Measurements from ENCODE around the gene ACACA.
"Not testable (repeated sequence)": the region's sequence is repeated elsewhere in the genome, so short reads cannot be mapped to it uniquely, and the experiment has no call there.

Gene ACACA

DNA sequence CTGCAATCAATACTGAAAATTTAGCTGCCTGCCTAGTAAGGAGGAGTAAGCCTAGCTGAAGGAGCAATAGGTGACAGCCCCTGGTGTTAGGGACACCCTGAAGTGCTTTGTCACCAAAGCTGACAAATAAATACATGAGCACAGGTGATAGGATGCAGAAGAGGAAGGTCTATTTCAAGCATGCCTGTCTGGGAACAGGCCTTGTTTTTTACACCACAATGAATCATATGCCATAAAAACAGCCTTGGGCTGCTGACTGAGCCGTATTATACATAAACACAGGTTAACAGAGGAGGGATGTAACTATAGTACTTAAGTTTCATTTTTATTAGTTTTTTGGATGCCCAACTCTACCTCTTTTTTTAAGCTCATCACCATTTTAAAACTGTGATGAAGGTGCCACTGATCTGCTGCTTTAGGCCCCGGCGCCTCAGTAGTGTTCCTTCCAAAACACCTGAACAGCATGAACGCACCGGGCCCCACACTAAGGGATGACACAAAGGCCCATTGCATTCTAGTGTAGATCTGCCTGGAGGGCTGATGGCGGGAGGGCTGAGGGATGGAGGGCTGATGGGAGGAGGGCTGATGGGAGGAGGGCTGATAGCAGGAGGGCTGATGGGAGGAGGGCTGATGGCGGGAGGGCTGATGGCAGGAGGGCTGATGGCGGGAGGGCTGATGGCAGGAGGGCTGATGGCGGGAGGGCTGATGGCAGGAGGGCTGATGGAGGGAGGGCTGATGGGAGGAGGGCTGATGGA is 307.5 kb downstream of the ACACA start:
- no peak for DNase-seq (ENCODE audit: low spot score)

DNA sequence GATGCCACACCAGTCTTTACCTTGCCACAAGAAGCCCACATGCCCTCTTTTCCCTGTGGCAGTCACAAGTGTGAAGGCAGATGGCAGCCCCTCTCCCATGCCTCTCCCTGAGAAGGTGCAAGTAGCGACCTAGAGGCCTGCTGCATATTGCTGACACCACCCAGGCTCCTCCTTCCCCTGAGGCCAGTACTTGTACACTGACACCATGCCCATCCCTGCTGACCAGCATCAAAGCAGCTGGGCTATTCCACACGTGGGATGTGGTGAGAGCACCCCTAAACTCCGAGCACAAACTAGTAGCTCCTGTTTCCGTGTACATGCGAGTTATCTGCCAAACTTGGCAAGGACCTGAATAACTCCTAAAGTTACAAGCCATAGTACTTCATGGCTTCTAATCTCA is 308.5 kb downstream of the ACACA start:
- no peak for DNase-seq (ENCODE audit: low spot score)

DNA sequence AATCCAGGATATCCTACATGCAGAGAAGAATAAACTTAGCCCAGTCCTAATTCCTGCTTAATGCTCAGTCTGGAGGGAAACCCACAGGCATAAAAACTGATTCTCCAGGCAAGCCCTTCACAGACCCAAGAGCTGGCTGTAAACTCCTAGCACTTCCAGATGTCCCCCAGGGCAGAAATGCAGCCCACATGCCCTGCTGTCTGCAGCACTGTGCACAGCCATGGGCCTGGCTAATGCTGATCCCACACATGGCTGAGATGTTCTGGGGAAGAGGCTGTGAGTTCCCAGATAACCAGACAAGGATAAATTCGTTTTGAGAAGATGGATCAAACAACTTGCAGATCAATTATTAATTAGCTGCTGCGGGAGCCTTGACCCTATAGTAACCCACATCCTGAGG is 309.5 kb downstream of the ACACA start:
- DNase-seq (ENCODE audit: low spot score) = no peak

DNA sequence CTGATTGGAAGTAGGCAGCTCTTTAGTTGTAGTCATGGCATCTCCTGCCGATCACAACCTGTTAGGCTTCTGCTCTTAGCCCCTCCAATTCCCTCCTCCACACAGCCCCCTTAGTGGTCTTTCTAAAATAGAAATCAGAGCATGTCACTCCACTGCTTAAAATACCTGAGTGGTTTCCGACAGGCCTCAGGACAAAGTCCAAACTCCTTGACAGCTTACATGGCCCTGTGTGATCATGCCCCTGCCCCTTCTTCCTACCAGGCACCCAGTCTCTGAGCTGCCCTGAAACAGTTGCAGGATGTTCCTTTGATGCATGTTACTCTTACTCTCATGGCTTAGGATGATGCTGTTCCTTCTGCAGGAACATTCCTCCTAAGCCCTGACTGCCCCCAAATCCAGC is 310.6 kb downstream of the ACACA start:
- DNase-seq (ENCODE audit: low spot score) = no peak

DNA sequence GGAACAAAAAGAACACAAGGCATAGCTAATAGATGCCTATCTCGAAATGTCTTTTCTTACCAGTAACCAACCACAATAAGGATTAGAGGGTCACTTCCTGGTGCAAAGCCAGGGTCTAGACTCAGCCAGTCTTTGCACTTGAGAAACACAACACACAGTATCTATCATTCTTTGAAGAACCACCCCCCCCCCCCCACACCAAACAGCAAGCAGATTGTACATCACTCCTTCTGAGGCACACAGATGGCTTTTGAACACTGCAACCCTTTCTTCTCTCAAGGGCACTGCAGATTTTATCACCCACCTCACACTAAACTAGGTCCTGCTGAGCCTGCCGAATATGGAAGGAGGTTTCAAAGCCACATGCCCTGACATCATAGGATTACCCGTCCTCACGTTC is 312.2 kb downstream of the ACACA start:
- no peak for DNase-seq (ENCODE audit: low spot score)

DNA sequence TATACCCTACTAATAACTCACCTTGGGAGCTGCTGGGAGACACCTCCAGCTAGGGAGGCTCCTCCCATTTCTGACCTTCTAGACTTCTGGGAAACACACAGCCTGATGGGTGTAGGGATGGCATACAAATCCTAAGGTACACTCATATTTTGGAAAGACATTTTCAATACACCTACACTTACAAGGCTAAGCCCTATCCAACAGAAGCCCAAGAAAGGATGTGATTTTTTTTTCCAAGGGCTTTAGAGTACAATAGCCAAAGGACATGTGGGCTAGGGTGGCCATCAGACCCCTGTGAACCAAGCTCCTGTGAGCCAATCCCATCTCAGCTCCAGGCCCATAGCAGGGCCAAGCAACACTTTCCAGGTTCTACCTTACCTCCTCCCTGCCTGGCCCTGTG is 313.9 kb downstream of the ACACA start:
- no peak for DNase-seq (ENCODE audit: low spot score)

DNA sequence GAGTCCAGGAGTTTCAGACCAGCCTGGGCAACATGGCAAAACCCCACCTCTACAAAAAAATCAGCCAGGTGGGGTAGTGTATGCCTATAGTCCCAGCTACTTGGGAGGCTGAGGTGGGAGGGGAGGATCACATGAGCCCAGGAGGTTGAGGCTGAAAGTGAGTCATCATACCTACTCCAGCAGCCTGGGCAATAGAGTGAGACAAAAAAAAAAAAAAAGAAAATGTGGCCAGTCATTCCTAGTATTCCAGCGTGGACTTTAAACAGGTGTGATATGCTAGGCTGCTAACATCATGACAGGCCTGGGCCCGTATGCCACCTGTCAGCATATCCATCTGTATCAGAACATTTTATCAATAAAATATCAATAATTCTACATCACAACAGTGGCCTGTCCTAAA is 314.6 kb downstream of the ACACA start:
- no peak for DNase-seq (ENCODE audit: low spot score)

DNA sequence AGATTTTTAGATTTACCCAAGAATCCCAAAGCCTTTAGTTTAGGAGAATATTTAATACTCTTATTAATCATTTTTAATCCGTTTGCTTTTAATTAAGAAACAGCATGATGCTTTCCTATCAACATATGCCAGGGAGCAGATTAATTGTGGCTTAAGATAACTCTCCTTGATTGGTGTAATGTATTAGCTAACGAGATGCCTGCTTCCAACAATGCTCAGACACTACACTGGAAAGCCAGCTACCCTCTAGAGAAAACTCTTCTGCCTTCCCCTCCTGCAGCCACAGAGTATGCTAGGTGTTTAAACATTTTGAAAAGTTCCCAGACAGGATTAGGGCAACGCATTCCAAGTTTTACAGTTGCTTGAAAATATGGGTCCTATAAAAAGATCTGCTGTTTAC is 315.7 kb downstream of the ACACA start:
- no peak for DNase-seq (ENCODE audit: low spot score)

DNA sequence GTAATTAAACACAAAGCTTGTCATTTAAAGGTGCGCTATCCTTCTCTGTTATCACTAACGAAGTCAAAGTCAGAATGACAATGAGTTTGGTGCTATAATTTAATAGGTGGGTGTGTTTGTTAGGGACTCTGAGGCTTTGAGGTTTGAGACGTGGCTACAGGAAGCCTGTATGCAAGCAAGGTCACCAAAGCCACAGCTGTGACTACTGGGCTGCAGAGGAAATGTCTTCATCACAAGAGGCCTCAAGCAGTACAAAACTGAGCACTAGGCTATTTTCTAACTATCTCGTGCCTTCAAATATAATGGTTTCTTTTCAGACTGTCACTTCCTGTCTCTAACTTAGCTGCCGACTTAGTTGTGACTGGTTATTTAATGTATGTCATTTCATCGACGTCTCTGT is 316.7 kb downstream of the ACACA start:
- DNase-seq (ENCODE audit: low spot score) = peak; percentile 60

DNA sequence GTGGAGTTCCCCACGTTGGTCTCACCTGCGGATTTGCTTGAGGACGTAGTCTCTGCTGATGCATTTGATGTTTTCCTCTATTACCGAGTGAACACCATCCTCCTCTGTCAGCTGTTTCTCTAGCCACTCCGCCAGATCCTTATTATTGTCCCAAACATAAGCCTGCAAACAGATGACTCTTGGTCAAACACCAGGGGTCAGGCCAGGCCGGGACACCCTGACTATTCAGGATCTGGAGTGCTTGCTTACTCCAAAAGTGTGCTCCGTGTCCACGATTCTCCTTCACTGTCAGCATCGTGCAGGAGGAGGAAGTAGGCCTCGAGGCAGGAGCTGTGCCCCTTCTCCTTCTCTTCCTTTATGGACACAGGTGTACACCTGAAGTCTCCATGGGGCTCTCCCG is 317.7 kb downstream of the ACACA start:
- DNase-seq (ENCODE audit: low spot score) = no peak

DNA sequence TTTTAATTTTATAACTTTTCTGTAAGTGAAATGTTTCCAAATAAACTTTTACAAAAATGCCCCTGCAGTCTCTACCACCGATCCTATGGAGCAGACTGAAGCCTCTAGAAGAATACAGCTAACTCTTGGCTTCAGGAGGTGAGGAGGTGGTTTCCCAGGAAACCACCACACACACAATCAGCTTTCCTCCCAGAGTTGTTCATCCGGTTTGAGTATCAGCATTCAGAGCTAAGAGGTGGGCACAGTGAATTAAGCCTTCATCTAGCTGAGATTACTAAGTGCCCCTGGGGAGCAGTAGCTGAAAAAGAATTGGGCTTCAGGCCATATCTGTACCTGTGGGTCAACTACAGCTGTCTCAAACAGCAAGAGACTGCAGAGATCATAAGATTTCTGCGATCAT is 318.2 kb downstream of the ACACA start:
- peak; percentile 18 for DNase-seq (ENCODE audit: low spot score)

DNA sequence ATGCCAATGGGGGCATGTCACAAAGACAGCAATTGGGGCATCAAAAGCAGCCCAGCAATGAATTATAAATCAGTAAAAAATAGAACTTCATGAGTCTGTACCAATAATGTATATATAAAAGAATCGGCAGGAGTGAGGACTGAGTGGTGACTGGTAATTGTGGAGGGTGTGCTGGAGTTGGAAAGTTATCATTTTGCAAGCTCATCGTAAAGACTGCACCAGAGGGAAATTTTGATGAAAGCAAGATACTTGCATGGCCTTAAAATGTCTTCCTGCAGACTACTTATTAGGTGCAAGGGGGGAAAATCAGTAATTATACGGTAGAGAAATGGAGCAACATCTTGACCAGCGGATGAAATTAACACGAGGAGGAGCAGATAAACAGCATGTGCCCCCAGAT is 319.0 kb downstream of the ACACA start:
- DNase-seq (ENCODE audit: low spot score) = no peak

DNA sequence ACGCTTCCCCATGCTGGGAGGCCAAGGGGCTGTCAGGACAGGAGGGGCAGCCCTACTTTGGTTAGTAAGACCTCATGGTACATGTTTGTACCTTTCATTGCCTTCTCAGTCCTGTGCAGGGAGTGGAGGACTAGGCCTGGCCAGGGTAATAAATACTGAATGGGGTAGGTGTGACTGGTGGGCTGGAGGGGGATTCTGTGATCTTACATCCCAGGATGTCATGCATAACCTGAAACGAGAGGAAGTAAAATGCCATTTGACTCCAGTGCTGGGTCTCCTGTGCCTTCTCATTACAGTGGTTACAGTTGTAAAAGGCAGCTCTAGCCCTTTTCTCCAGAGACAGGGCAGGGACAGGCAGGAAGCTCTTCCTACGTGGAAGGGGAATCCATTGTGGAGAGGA is 319.7 kb downstream of the ACACA start:
- DNase-seq (ENCODE audit: low spot score) = no peak

DNA sequence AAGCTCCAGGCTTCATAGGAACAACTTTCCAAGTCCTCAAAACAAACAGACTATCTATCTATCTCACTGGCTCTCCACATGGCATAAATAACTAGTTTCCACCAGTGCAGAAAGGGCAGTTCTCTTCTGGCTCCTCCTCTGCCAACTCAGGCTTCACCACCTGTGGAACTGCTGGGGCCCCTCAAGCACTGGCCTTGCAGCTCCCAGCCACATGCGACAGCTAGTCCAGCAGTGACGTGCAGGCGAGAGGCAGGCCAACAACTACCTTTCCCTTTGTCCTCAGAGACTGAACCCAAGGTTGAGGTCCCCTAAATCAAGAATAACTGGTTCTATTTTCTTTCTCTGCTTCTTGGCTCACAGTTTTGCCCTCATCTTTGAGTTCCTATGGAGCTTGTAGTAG is 320.3 kb downstream of the ACACA start:
- no peak for DNase-seq (ENCODE audit: low spot score)

DNA sequence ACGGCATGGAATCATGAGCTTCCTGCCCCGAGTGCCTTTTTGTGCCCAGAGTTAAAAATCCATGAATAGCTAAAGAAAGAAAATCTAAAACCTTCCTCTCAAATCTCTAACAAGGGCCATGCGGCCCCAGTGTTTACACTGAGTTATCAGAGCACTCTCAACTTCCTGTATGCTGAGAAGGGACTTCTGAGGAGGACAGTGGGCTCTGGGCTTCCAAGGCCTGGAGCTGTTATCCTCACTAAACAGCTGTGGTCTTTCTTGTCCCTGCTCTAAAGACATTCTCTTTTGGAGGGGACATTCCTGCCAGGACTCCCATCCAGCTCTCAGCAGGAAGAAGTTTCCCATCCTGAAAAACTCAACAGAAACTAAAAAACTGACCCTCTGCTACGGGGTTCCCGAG is 322.3 kb downstream of the ACACA start:
- DNase-seq (ENCODE audit: low spot score) = no peak

DNA sequence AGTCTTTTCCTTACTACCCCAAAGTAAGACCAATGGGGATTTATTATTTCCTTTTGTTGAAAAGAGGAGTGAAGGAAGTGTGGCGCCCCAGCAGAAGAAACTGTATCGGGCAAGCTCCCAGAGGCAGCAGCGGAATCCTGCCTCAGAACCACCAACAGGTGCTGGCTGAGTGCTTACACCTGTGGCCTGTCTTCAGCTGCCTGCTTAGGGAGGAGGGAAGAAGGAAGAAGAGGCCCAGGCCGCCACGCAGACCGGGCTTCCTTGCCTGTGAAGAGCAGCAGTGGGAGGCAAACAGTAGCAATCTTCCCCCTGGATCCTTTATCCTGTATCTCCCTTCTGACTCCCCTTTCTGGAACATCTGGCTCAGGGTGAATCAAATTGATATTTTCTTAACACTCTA is 323.2 kb downstream of the ACACA start:
- no peak for DNase-seq (ENCODE audit: low spot score)

DNA sequence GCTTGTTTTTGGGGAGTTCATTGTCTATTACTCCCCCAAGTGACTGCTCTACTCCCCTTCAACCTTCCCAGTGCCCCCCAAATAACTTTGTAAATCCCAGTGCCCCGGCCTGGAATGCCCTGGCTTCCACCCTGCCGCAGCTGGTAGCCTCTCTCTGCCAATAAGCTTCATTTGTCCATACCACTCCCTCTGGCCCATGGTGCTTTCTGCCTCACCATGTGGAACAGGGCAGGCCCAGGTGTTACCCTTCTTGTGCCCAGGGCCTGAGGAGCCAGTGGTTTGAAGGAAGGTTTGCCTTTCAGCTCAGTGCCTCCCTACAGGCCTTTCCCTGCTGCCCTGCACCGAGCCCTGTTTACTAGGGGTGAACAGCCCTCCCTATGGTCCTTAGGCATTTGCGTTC is 323.7 kb downstream of the ACACA start:
- DNase-seq (ENCODE audit: low spot score) = no peak

DNA sequence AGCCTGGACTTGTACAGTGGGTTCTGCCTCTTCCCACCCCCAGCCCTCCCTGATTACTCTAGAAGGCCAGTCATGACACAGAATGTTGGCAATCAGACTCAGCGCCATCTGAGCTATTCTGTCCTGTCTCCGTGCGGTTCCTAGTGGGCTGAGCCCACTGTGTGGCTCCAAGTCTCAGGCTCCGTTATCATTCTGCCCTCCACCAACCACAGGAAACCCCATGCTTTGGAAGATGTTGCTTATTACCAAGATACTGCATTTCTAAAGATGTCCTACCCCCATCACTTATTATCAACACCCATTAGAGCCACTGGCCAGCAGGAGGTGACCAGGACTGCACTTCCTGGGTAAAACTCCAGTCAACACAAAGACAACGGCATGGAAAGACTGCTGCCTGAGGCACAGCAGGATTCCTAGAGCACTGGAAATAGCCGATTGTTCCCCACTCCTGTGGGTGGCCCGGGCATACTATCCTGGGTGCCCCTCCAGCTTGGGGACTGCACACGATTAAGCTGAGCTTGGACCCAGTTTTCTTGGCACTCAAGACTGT is 324.2 kb downstream of the ACACA start:
- no peak for DNase-seq (ENCODE audit: low spot score)

DNA sequence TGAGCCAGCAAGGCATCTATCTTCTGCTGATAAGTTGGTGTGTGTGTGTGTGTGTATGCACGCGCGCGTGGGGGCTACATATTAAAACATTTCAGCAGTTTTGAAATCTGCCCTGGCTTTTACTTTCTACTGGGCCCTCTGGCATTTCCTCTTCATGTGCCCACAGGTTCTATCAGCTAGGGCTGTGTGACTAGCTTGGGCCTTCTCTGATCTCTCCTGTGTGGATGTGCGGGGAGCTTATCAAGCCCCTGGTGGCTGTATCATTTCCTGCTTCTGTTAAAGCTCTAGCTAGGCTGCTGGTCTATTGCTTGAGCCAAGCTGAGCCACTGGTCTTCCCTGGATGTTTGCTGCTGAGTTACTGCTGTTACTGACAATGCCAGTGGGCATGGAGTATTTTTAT is 325.3 kb downstream of the ACACA start:
- no peak for DNase-seq (ENCODE audit: low spot score)

DNA sequence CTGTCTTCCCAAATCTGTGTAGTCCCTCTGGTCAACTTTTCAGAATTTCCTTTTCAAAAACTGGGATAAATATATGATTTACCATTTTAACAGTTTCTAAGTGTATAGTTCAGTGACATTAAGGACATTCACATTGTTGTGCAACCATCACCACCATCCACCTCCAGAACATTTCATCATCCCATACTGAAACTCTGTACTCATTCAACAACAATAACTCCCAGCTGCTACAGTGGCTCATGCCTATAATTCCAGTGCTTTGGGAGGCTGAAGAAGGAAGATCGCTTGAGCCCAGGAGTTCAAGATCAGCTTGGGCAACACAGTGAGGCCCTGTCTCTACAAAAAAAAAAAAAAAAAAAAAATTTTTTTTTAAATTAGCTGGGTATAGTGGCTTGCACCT is 326.9 kb downstream of the ACACA start:
- DNase-seq (ENCODE audit: low spot score) = no peak

DNA sequence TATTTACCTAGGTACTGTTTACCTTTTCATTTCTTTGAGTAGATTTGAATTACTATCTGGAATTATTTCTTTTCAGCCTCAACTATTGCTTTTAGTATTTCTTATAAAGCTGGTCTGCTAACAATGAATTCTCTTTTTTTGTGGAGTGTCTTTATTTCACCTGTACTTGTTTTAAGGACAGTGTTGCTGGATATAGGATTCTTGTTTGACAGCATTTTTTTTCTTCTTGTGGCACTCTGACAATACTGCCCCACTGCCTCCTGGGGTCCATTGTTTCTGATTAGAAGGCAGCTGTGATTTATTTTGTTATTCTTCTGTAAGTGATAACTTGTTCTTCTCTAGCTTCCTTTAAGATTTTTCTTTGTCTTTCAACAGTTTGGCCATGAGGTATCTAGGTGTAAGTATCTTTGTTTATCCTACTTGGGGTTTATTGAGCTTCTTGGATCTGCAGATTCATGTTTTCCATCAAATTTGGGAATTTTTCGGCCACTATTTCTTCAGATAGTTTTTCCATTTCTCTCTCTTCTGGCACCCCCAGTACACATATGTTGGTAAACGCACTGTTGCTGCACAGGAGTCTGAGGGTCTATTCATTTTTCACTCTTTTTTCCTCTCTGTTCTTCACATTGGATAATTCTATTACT is 327.4 kb downstream of the ACACA start:
- DNase-seq (ENCODE audit: low spot score) = no peak

DNA sequence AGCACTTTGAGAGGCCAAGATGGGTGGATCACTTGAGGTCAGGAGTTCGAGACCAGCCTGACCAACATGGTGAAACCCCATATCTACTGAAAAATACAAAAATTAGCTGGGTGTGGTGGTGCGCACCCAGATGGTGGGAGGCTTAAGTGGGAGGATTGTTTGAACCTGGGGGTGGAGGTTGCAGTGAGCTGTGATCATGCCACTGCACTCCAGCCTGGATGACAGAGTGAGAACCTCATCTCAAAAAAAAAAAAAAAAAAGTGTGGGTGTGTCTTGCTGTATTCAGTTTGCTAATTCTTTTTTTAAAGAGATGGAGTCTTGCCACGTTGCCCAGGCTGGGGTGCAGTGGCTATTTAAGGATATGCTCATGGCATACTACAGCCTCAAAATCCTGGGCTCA is 333.2 kb downstream of the ACACA start:
- not testable (repeated sequence) for DNase-seq (ENCODE audit: low spot score)

DNA sequence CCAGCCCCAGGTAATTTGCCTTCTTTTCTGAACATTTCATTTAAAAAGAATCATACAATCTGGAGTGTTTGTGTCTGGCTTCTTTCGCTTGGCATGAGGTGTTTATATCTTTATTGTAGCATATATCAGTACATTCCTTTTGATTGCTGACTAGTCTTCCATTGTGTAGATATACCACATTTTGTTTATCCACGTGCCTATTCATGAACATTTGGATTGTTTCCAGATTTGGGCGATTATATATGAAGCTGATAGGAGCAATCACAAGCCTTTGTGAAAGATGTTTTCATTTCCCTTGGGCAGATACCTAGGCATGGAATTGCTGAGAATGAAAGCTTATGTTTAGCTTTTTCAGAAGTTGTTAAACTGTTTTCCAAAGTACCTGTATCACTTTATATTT is 337.5 kb downstream of the ACACA start:
- no peak for DNase-seq (ENCODE audit: low spot score)

DNA sequence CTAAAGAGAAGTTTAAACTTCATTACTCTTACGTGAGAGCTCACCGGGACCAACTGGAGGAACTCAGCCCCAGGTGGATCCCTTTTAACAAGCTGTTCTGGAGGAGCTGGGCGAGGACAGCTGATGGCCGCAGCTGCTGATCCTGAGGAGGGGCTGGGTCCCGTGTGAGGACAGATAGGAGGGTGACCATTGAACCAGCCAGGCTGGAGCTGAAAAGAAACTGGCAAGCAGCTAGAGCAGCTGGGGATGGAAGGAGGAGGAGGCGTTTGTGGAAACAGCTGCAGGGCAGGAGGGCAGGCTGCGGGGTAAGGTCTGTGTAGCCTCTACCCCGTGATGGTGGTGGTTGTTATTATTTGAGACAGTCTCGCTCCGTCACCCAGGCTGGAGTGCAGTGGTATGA is 338.4 kb downstream of the ACACA start:
- DNase-seq (ENCODE audit: low spot score) = no peak
